Heart left ventricle (tissue), 16 donors: Measurements from ENCODE around the gene SSX2IP. TPM values are rescaled to one million over a fixed set of nuclear protein-coding genes. Genes with fewer than 3 reads are reported as not detected.

Experiments
- ATAC-seq, 4 donors: fragments of 200-7000 bp; cut with Tn5 transposase; one replicate each; pipeline ENCODE4 v1.9.1; 2020 to 2022; ENCODE audit warnings: moderate library complexity in 4 of 4, mild to moderate bottlenecking in 3 of 4, moderate number of reproducible peaks in 1 of 4
- DNase-seq, 5 donors: peaks; one replicate each; pipeline ENCODE4 v3.0.0-alpha.2; 2020
- H3K27ac ChIP-seq, 12 donors: fragments of 200-600 bp; sonication (generic) in 4 of 12; one replicate each; pipeline versions ENCODE4 v1.5.0 to v1.8.0; 2016 to 2022; ENCODE audit warnings: mild to moderate bottlenecking in 2 of 12
- H3K27me3 ChIP-seq, 9 donors: fragments of 200-600 bp; sonication (generic) in 2 of 9; one replicate each; pipeline versions ENCODE4 v1.5.1 to v1.8.0; 2016 to 2022; ENCODE audit warnings: mild to moderate bottlenecking in 3 of 9
- H3K36me3 ChIP-seq, 9 donors: fragments of 200-600 bp; sonication (generic) in 2 of 9; one replicate each; pipeline versions ENCODE4 v1.5.0 to v1.8.0; 2018 to 2022; ENCODE audit warnings: mild to moderate bottlenecking in 2 of 9
- H3K4me1 ChIP-seq, 12 donors: fragments of 200-600 bp; sonication (generic) in 4 of 12; one replicate each; pipeline versions ENCODE4 v1.5.0 to v1.8.0; 2016 to 2022; ENCODE audit warnings: mild to moderate bottlenecking in 3 of 12
- H3K4me3 ChIP-seq, 12 donors: fragments of 200-600 bp; sonication (generic) in 4 of 12; one replicate each; pipeline versions ENCODE4 v1.5.0 to v1.8.0; 2017 to 2022; ENCODE audit warnings: mild to moderate bottlenecking in 9 of 12, moderate library complexity in 4 of 12
- H3K9me3 ChIP-seq, 12 donors: fragments of 200-600 bp; sonication (generic) in 4 of 12; one replicate each; pipeline versions ENCODE4 v1.5.0 to v1.8.0; 2016 to 2022; ENCODE audit warnings: mild to moderate bottlenecking in 1 of 12
- CTCF ChIP-seq, 12 donors: fragments of 200-600 bp; sonication (generic) in 4 of 12; IDR thresholded peaks; one replicate each; pipeline versions ENCODE4 v1.5.0 to v1.8.0; 2018 to 2022; ENCODE audit warnings: antibody characterized with exemption in 12 of 12, mild to moderate bottlenecking in 5 of 12
- POLR2A ChIP-seq, 2 donors: fragments of 450-650 bp; IDR thresholded peaks; one replicate each; pipeline ENCODE4 v1.6.1; 2017; ENCODE audit warnings: antibody characterized with exemption in 2 of 2, mild to moderate bottlenecking in 2 of 2, moderate library complexity in 2 of 2
- WGBS, 4 donors: extraction: QIAGEN DNeasy Blood & Tissue Kit in 2 of 4; methylation state at CpG; one replicate each; pipeline versions ENCODE4 v1.1.5 to v1.1.7; 2013 to 2018; 5-methylcytosine and 5-hydroxymethylcytosine counted together
- intact Hi-C, 10 donors: fragments of 100-400 bp; cut with DNase I; formaldehyde crosslinking; loops; one replicate each; pipeline versions ENCODE4 v1.11.1 to v1.14.2; 2022
- long read RNA-seq, 3 donors: library from polyadenylated mRNA; unstranded; transcript quantifications; one replicate each; pipeline ENCODE4 v2.0.0, GENCODE V29; 2020 to 2021
- polyA plus RNA-seq, 2 donors: library from polyadenylated mRNA; stranded (reverse); fragments of 200-250 nt; gene quantifications; one replicate each; pipeline ENCODE4 v1.2.3, GENCODE V29; 2013
- total RNA-seq, 9 donors: library from RNA; depleted of rRNA in 2 of 9; stranded (reverse); fragments of >200 nt in 2 of 9; fragmentation: NEBNext Ultra II Directional in 3 of 9; extraction: Animal tissue kit (Norgen Biotek cat#: 25700) in 3 of 9; gene quantifications; one replicate each; pipeline versions ENCODE4 v1.1.0 to v1.2.4, GENCODE V29; 2016 to 2023
- donor health status: ischemic (EF 13 %, LVEDD 7.1; RV severe dilation, severe dysfunction).
- donor health status: healthy with polysubstance abuse.
- donor health status: DM: no; HTN: yes; CAD: no.
- donor health status: DM: no; HTN: no; CAD: no.
- donor health status: ischemic (EF 25% LVEDD 6.9; RV normal size, moderate dysfunction).
- donor health status: ischemic (EF 25% LVEDD 5.7; RV mildly dilated, moderate dysfunction).
- donor health status: healthy.
- donor health status: DM: yes; HTN: yes; CAD: no.
- donor health status: ischemic (EF 35%, LVEDD 5.7; RV mildly dilated, moderate dysfunction).
- donor health status: nonischemic (EF 11% LVEDD 7.7; RV severe dilation, severe dysfunction).
- donor health status: DM: yes; HTN: yes; CAD: no.
- donor health status: PGD.
- donor health status: ischemic (EF 29% LVEDD 5.4; RV normal size, mild dysfunction).
- donor health status: nonischemic (EF 23%, LVEDD 6.1; RV moderate dilation, normal function).

SSX2IP gene
- total RNA-seq (10 to 100 TPM in 6 of 9 donors, 1 to 10 TPM in 3; 4.5 to 18.5 (median 13.7) TPM), polyA plus RNA-seq (10 to 100 TPM in 1 of 2 donors, 1 to 10 TPM in 1; 2.6 to 15.6 TPM)
- long read RNA-seq, donor 1, full-length matches to known transcripts = 5 of 23 reads
- long read RNA-seq, donor 1, partial matches to known transcripts = 1 of 23 reads
- long read RNA-seq, donor 1, other reads (novel, unspliced or antisense) = 17 of 23 reads
- long read RNA-seq, donor 2, full-length matches to known transcripts = 6 of 17 reads
- long read RNA-seq, donor 2, partial matches to known transcripts = 2 of 17 reads
- long read RNA-seq, donor 2, other reads (novel, unspliced or antisense) = 9 of 17 reads
- long read RNA-seq, donor 3, full-length matches to known transcripts = 13 of 35 reads
- long read RNA-seq, donor 3, partial matches to known transcripts = 2 of 35 reads
- long read RNA-seq, donor 3, other reads (novel, unspliced or antisense) = 20 of 35 reads

- Histone ChIP-seq H3K9me3 (no peaks in the 10 kb centered on the region), H3K4me3 (peak within 1 kb of the TSS; percentile 65 to 96 (median 88)), H3K36me3 (no peaks in the 10 kb centered on the region), H3K27ac (peak within 1 kb of the TSS; percentile 31 to 90 (median 83)), H3K4me1 (peaks cover 0 to 31% (median 10%) of the 10 kb centered on the region in 12 donors), H3K27me3 (no peaks in the 10 kb centered on the region)
- TF ChIP-seq POLR2A (IDR thresholded peaks at IDR 0.05) (peak in 1 of 2 donors; percentile 68), CTCF (IDR thresholded peaks at IDR 0.05) (no peak)
- ATAC-seq = peak; percentile 97 to 99 (median 98)
- intact Hi-C loops = loop anchor here in 1 of 10 donors (10.0 kb wide), 1 partner anchor 386 kb away; the partner anchor contains the start of gene SAMD13
- WGBS, 4 donors = 0 to 1% (median 1%) methylated on average over 34 to 68 of the region's 68 CpGs
- peak; percentile 97 to 99 (median 98) for DNase-seq
Observed at GRCh38 chr1:84690397-84691121, at the start of gene SSX2IP. Gene SSX2IP (minus strand): TSS chr1:84690461. CDS start chr1:84671219, 19,242 bp downstream.

- 94% methylated on average over 13 of the region's 13 CpGs for WGBS, 4 donors
- Histone ChIP-seq H3K9me3 (peaks cover 0 to 2% (median 0%) of the 10 kb centered on the region in 12 donors), H3K4me3 (no peak overlapping the region), H3K36me3 (no peaks in the 10 kb centered on the region), H3K27ac (no peak overlapping the region), H3K27me3 (peaks cover 0 to 8% (median 0%) of the 10 kb centered on the region in 9 donors), H3K4me1 (no peaks in the 10 kb centered on the region)
- TF ChIP-seq CTCF (IDR thresholded peaks at IDR 0.05) (no peak), POLR2A (IDR thresholded peaks at IDR 0.05) (no peak)
- DNase-seq = no peak
- intact Hi-C loops = no loop called here
- ATAC-seq = no peak
Observed at GRCh38 chr1:84738237-84738636, 48.0 kb upstream of the SSX2IP start.

GRCh38 chr1:84737590-84737989 lies 47.3 kb upstream of the SSX2IP start:
- Histone ChIP-seq H3K27me3 (peaks cover 0 to 8% (median 0%) of the 10 kb centered on the region in 9 donors), H3K36me3 (no peaks in the 10 kb centered on the region), H3K4me3 (no peak overlapping the region), H3K4me1 (no peaks in the 10 kb centered on the region), H3K27ac (no peak overlapping the region), H3K9me3 (peaks cover 0 to 2% (median 0%) of the 10 kb centered on the region in 12 donors)
- no peak for TF ChIP-seq CTCF (IDR thresholded peaks at IDR 0.05)
- TF ChIP-seq POLR2A (IDR thresholded peaks at IDR 0.05) = no peak
- no peak for ATAC-seq
- intact Hi-C loops = no loop called here
- 53 to 73% (median 62%) methylated on average over 4 of the region's 4 CpGs for WGBS, 4 donors
- no peak for DNase-seq

- DNase-seq = no peak
- Histone ChIP-seq H3K4me1 (no peaks in the 10 kb centered on the region), H3K27me3 (peaks cover 0 to 8% (median 0%) of the 10 kb centered on the region in 9 donors), H3K36me3 (no peaks in the 10 kb centered on the region), H3K27ac (no peak overlapping the region), H3K9me3 (peaks cover 0 to 2% (median 0%) of the 10 kb centered on the region in 12 donors), H3K4me3 (no peak overlapping the region)
- intact Hi-C loops = no loop called here
- ATAC-seq = no peak
- WGBS, 4 donors = 95 to 97% (median 97%) methylated on average over 3 of the region's 3 CpGs
- no peak for TF ChIP-seq POLR2A (IDR thresholded peaks at IDR 0.05)
- no peak for TF ChIP-seq CTCF (IDR thresholded peaks at IDR 0.05)
Observed at GRCh38 chr1:84736944-84737343, 46.7 kb upstream of the SSX2IP start.
